ENCODE data around the gene PLEKHG3. TPM values are rescaled to one million over a fixed set of nuclear protein-coding genes. Genes with fewer than 3 reads are reported as not detected.

The PLEKHG3 gene
- total and polyA plus RNA-seq, 2 of the 13 experiments (the other 11 are each of a cell fraction or from before 2014, with no cell fraction given), result 7.1 to 9.8 TPM

GRCh38 chr14:64721899-64722298, 17.7 kb downstream of the PLEKHG3 start (continued):
- TF ChIP-seq MYPOP (CRISPR knock-in tag; IDR thresholded peaks at IDR 0.05), result no peak
- TF ChIP-seq PCBP1 (IDR thresholded peaks at IDR 0.05; ENCODE audit: borderline replicate concordance, low read depth, low read length), result no peak

- H3K4me1 ChIP-seq (ENCODE audit: insufficient read depth, low read length), result peaks cover 58% of the 10 kb centered on the region
- ChIA-PET CTCF (ENCODE audit: low intra/inter-chr PET ratio, low total read pairs) (no interaction called here), POLR2A (interaction anchor here (1.3 kb wide), 1 partner anchor 15 kb away, joined by 3 read pairs; no protein-coding TSS in a partner anchor)
- H2AFZ ChIP-seq (ENCODE audit: low read length), result no peak overlapping the region
- no peaks in the 10 kb centered on the region for H3K9me3 ChIP-seq (ENCODE audit: low read length)
- BruUV-seq (replicated peaks), result no TSS peak
- no peaks in the 10 kb centered on the region for H3K27me3 ChIP-seq (ENCODE audit: control insufficient read depth in 1 of 2, insufficient read depth in 2 of 2, low read length in 2 of 2)
- peaks cover 13% of the 10 kb centered on the region for H3K79me2 ChIP-seq (ENCODE audit: insufficient read depth, low read length)
- no peaks in the 10 kb centered on the region for H4K20me1 ChIP-seq (ENCODE audit: insufficient read depth, low read length)
- TF ChIP-seq ZNF770 (CRISPR knock-in tag; IDR thresholded peaks at IDR 0.05), result 0 out of 2 replicates have a peak, but pooled peaks have one; percentile 30
- no peak for TF ChIP-seq ZNF552 (CRISPR knock-in tag; IDR thresholded peaks at IDR 0.05; ENCODE audit: borderline replicate concordance)
- DNase-seq (ENCODE audit: low spot score) (no peak), ATAC-seq (no peak), FAIRE-seq (no peak)
- no peak overlapping the region for H3K27ac ChIP-seq (ENCODE audit: extremely low read length, insufficient read depth, low read length)
- 96% methylated on average over 5 of the region's 5 CpGs for WGBS (ENCODE audit: low lambda C conversion rate)
- H3K4me2 ChIP-seq (ENCODE audit: low read depth, low read length), result no peak overlapping the region
- no peak overlapping the region for H3K4me3 ChIP-seq (replicated peaks in 1 of 3; ENCODE audit: insufficient read depth in 1 of 3, low read depth in 2 of 3, low read length in 3 of 3)
- intact Hi-C loops (cut with micrococcal nuclease; ENCODE audit: unreplicated experiment) (no loop called here), in situ Hi-C loops (cut with HindIII; ENCODE audit: extremely low pct_ligation_motif_present, low pct_unique_long_range_greater_than_20kb) (no loop called here)
- H3K9ac ChIP-seq (ENCODE audit: insufficient read depth, low read depth, low read length), result no peak overlapping the region
- H3K36me3 ChIP-seq (replicated peaks in 1 of 2; ENCODE audit: control insufficient read depth in 1 of 2, insufficient read depth in 2 of 2, low read length in 2 of 2), result peaks cover 2 to 3% of the 10 kb centered on the region in 2 experiments; a peak in 2 of 5 replicates
Observed at GRCh38 chr14:64722842-64723447, 18.7 kb downstream of the PLEKHG3 start.
